ENCODE measurements around the gene TRDMT1. TPM values are rescaled to one million over a fixed set of nuclear protein-coding genes. Genes with fewer than 3 reads are reported as not detected.

Gene TRDMT1
- polyA plus RNA-seq, 1 donor (not counting 4 experiments of a cell fraction or from before 2014, with no cell fraction given), result 6.6 TPM

DNA sequence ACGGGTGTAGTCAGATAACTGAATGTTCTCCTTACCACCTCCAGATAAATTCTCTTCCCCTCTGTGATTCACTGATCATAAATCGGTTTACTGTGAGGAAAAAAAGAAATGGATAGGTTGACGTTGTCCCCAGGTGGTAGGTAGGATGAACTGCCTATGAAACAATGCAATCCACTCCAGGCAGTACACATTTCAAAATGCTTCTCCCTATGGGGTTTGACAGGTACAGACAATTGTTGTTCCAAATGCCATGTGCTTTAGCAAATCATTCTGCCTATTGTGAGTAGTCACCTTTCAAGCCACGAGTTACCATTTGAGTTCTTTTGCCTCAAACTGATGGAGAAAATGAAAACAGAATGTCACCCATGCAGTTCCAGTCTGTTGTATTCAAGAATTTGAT lies 48.3 kb upstream of the TRDMT1 start:
- no peaks in the 10 kb centered on the region for H3K9me1 ChIP-seq (ENCODE audit: control insufficient read depth, extremely low read depth, insufficient read depth, low read length)
- no peak for DNase-seq (ENCODE audit: low read depth, low spot score)
- dilution Hi-C loops (cut with MboI; ENCODE audit: extremely low pct_ligation_motif_present, low sequenced_read_pairs), result no loop called here

DNA sequence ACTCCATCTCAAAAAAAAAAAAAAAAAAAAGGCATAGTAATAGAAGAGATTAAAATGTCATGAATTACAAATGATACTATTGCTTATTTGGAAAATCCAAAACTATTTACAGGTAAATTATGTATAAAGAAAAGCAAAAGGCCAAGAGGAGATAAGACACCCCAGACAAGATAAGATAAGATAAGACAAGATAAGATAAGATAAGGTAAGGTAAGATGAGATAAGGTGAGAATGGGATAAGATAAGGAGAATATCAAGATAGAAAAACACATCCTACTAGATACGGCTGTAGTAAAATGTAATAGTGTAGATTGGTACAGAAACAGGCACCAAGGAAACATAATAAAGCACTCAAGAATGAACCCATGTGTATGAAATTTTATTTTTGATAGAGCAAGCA lies 47.5 kb upstream of the TRDMT1 start:
- Histone ChIP-seq H2AFZ (ENCODE audit: control insufficient read depth, low read length) (no peak overlapping the region), H3K4me3 (ENCODE audit: control insufficient read depth in 2 of 3, extremely low read depth in 1 of 3, insufficient read depth in 2 of 3, low read depth in 1 of 3, low read length in 3 of 3) (no peak overlapping the region), H3K36me3 (ENCODE audit: control insufficient read depth in 2 of 2, extremely low read depth in 1 of 2, insufficient read depth in 2 of 2, low read length in 2 of 2) (no peaks in the 10 kb centered on the region), H4K20me1 (ENCODE audit: control insufficient read depth, extremely low read depth, insufficient read depth, low read length) (no peaks in the 10 kb centered on the region), H3K9ac (ENCODE audit: control insufficient read depth, extremely low read depth, insufficient read depth, low read length) (no peak overlapping the region), H3K9me1 (ENCODE audit: control insufficient read depth, extremely low read depth, insufficient read depth, low read length) (no peaks in the 10 kb centered on the region), H3K9me3 (ENCODE audit: control insufficient read depth, low read depth, low read length) (peaks cover 4% of the 10 kb centered on the region), H3K4me1 (ENCODE audit: control insufficient read depth, extremely low read depth, insufficient read depth, low read length) (peaks cover 9% of the 10 kb centered on the region), H3K4me2 (ENCODE audit: control insufficient read depth, extremely low read depth, insufficient read depth, low read depth, low read length) (no peak overlapping the region), H3K27ac (ENCODE audit: control insufficient read depth, insufficient read depth, low read length) (no peak overlapping the region), H3K27me3 (ENCODE audit: control insufficient read depth, extremely low read depth, insufficient read depth, low read length) (no peaks in the 10 kb centered on the region), H3K79me2 (ENCODE audit: control insufficient read depth, insufficient read depth, low read length) (no peaks in the 10 kb centered on the region)
- TF ChIP-seq, protein P1, sequence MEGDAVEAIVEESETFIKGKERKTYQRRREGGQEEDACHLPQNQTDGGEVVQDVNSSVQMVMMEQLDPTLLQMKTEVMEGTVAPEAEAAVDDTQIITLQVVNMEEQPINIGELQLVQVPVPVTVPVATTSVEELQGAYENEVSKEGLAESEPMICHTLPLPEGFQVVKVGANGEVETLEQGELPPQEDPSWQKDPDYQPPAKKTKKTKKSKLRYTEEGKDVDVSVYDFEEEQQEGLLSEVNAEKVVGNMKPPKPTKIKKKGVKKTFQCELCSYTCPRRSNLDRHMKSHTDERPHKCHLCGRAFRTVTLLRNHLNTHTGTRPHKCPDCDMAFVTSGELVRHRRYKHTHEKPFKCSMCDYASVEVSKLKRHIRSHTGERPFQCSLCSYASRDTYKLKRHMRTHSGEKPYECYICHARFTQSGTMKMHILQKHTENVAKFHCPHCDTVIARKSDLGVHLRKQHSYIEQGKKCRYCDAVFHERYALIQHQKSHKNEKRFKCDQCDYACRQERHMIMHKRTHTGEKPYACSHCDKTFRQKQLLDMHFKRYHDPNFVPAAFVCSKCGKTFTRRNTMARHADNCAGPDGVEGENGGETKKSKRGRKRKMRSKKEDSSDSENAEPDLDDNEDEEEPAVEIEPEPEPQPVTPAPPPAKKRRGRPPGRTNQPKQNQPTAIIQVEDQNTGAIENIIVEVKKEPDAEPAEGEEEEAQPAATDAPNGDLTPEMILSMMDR (optimal IDR thresholded peaks at IDR 0.05 in 1 of 3, IDR thresholded peaks at IDR 0.05 in 1 of 3, conservative IDR thresholded peaks at IDR 0.05 in 1 of 3; ENCODE audit: extremely low read depth in 1 of 3, insufficient read depth in 2 of 3, low read length in 3 of 3), result no peak
- no peak for TF ChIP-seq EZH2 (IDR thresholded peaks at IDR 0.05; ENCODE audit: low read length)
- dilution Hi-C loops (cut with MboI; ENCODE audit: extremely low pct_ligation_motif_present, low sequenced_read_pairs), result no loop called here
- DNase-seq (ENCODE audit: low read depth, low spot score) (no peak), FAIRE-seq (no peak)

More for the DNA sequence above, 48.3 kb upstream of the TRDMT1 start:
- peaks cover 4% of the 10 kb centered on the region for H3K9me3 ChIP-seq (ENCODE audit: control insufficient read depth, low read depth, low read length)
- H3K4me2 ChIP-seq (ENCODE audit: control insufficient read depth, extremely low read depth, insufficient read depth, low read depth, low read length), result no peak overlapping the region
- no peak overlapping the region for H3K27ac ChIP-seq (ENCODE audit: control insufficient read depth, insufficient read depth, low read length)
- no peaks in the 10 kb centered on the region for H4K20me1 ChIP-seq (ENCODE audit: control insufficient read depth, extremely low read depth, insufficient read depth, low read length)
- H3K27me3 ChIP-seq (ENCODE audit: control insufficient read depth, extremely low read depth, insufficient read depth, low read length), result no peaks in the 10 kb centered on the region
- no peak for FAIRE-seq
- no peak overlapping the region for H2AFZ ChIP-seq (ENCODE audit: control insufficient read depth, low read length)
- H3K36me3 ChIP-seq (ENCODE audit: control insufficient read depth in 2 of 2, extremely low read depth in 1 of 2, insufficient read depth in 2 of 2, low read length in 2 of 2), result no peaks in the 10 kb centered on the region
- no peak overlapping the region for H3K9ac ChIP-seq (ENCODE audit: control insufficient read depth, extremely low read depth, insufficient read depth, low read length)
- peaks cover 9% of the 10 kb centered on the region for H3K4me1 ChIP-seq (ENCODE audit: control insufficient read depth, extremely low read depth, insufficient read depth, low read length)
- TF ChIP-seq EZH2 (IDR thresholded peaks at IDR 0.05; ENCODE audit: low read length), result no peak
- TF ChIP-seq, protein P1 (optimal IDR thresholded peaks at IDR 0.05 in 1 of 3, IDR thresholded peaks at IDR 0.05 in 1 of 3, conservative IDR thresholded peaks at IDR 0.05 in 1 of 3; ENCODE audit: extremely low read depth in 1 of 3, insufficient read depth in 2 of 3, low read length in 3 of 3), result peak; percentile 39 to 65 (median 50)
- no peaks in the 10 kb centered on the region for H3K79me2 ChIP-seq (ENCODE audit: control insufficient read depth, insufficient read depth, low read length)
- no peak overlapping the region for H3K4me3 ChIP-seq (ENCODE audit: control insufficient read depth in 2 of 3, extremely low read depth in 1 of 3, insufficient read depth in 2 of 3, low read depth in 1 of 3, low read length in 3 of 3)

Data from keratinocyte (primary cell).